HG03045 (cell line): ENCODE data around the gene SMYD5.

Source experiments
- ATAC-seq: cut with Tn5 transposase; IDR thresholded peaks from one replicate; pipeline ENCODE4 v1.9.1; 2021; ENCODE audit warnings: mild to moderate bottlenecking, moderate library complexity; ENCODE audit not compliant: unreplicated experiment

The SMYD5 gene

DNA sequence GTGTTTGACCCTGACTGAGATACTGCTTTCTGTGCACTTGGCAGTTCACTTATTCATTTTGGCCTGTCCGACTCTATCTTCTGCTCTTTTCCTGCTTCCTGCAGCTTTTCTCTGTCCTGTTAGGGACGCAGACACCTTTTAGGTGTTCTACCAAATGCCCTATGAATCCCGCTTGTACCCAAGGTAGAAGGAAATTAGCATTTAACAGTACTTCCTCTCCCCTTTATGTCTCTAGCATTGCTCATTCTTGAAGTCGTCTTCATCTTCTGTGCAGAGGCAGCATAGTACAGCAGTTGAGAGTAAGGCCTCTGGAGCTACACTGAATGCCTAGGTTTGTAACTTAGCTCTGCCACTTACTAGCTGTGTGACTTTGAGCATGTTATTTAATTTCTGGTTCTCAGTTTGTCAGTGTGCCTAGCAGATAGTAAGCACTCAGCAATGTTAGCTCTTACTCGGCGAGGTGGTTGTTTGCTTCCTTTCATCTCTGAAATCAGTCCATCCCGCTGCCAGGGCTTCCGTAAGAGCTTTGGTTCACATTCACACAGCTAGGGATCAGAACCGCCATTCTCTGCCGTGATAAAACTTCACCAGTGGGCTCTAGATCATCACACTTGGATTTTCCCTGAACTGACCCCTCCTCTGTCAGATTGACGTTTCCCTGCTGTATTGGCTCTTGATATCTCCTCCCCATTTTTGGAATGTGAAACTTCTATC, 21.4 kb downstream of the SMYD5 start:
- no peak for ATAC-seq

DNA sequence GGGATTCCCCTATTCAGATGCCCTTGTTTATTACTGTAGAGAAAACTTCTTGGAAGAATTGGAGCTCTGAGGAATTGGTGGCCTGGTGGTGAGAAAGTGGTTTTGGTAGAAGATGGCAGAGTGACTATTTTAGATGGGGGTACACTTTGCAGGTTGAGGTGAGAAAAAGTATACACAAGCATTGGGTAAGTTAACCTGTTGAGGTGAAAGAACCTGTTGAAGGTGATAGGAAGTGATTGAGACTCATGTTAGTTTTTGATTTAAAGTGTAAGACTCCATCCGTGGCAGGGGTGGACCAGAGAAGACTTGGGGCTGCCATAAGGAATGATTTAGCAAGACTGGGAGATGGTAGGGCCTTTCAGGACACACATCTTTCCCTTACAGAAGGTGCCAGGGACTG, 23.1 kb downstream of the SMYD5 start:
- no peak for ATAC-seq

- ATAC-seq: no peak
Measured at GRCh38 chr2:73238149-73238548, 24.1 kb downstream of the SMYD5 start.

DNA sequence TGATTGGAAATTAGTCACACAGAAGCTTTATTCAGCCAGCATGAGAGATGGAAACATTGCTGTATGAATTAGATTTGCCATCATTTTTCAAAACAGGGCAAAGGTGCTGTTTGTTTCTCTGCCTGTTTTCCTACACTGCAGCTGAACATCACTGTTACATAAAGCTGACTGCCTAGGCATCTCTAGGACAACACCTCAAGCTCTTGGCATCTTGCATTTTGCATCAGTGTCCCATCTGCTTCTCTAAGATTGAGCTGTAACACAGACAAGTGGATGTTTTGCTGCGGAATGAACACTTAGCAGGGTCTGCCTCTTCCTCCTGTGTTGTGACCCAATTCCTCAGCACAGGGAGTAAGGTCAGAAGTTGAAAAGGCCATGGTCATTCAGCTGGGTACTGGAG, 24.9 kb downstream of the SMYD5 start:
- no peak for ATAC-seq

GRCh38 chr2:73239776-73240175, 25.7 kb downstream of the SMYD5 start:
- ATAC-seq: no peak

DNA sequence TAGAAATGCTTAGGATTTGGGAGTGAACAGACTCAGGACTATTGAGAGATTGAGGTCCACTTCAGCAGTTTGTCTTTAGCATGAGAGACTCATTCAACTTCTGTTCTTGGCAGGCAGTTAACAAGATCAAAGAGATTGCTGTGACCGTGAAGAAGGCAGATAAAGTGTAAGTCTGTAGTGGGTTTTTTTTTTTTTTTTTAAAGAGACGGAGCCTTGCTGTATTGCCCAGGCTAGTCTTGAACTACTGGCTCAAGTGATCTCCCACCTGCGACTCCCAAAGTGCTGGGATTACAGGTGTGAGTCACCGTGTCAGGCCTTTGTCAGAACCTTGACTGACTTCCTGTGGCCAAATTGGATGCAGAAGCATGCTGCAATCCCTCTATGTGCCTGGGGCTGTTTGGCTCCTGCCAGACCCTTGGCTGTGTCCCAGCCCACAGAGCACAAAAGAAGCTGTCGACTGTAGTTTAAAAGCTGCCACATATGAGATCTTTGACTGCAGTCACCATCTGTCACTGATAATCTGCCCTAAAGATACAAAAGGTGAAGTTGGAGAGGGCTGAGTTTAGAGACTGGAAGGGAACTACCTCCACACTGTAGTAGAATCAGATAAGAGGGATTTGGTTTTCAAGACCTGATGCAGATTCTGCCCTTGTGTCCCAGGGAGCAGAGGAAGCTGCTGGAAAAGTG, 30.0 kb downstream of the SMYD5 start:
- ATAC-seq: no peak

DNA sequence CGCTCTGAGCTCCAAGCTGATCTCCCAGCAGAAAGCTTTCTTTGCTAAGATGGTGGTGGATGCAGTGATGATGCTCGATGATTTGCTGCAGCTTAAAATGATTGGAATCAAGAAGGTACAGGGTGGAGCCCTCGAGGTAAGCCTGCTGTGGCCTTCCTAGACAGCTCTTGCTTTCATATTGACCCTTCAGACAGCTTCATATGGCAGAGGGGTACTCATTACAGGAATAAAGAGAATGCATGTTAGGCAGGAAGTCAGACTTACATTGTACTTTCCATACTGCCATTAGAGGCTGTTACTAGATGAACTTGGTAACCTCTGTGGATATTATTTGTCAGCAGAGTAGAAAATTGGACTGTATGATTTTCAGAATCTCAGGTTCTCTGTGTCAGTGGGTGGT, 30.5 kb downstream of the SMYD5 start:
- ATAC-seq: no peak

- ATAC-seq: no peak
Measured at GRCh38 chr2:73246850-73247249, 32.8 kb downstream of the SMYD5 start.

- ATAC-seq: no peak
Measured at GRCh38 chr2:73249636-73250035, 35.6 kb downstream of the SMYD5 start.

DNA sequence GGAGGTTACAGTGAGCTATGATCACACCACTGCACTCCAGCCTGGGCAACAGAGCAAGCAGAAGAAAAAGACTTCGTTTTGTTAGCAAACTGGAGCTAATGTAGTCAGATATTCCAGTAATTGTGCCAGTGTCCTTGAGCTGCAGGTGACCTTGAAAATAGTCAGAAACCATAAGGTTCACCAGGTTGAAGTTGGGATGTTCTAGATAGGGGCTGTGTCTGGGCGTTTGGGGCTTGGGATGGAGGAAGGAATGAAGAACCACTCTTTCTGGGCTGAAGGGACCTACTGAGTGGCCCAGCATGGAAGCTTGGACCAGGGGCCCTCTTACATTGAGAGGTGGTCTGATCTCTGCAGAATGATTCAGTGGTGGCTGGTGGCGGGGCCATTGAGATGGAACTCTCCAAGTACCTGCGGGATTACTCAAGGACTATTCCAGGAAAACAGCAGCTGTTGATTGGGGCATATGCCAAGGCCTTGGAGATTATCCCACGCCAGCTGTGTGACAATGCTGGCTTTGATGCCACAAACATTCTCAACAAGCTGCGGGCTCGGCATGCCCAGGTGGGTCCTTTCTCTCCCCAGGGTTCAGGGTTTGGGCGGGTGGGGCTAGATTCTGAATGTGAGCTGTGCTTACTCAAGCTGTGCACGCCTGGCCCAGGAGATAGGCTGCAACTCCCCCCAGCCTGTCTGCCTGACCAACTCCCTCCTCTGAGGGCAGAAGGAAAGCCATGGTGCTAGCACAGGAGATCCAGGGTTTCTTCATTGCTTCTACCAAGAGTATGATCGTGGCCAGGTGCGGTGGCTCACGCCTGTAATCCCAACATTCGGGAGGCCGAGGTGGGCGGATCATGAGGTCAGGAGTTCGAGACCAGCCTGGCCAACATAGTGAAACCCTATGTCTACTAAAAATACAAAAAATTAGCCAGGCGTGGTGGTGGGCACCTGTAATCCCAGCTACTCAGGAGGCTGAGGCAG, 37.1 kb downstream of the SMYD5 start:
- no peak for ATAC-seq

GRCh38 chr2:73252238-73253027, 38.4 kb downstream of the SMYD5 start:
- no peak for ATAC-seq

DNA sequence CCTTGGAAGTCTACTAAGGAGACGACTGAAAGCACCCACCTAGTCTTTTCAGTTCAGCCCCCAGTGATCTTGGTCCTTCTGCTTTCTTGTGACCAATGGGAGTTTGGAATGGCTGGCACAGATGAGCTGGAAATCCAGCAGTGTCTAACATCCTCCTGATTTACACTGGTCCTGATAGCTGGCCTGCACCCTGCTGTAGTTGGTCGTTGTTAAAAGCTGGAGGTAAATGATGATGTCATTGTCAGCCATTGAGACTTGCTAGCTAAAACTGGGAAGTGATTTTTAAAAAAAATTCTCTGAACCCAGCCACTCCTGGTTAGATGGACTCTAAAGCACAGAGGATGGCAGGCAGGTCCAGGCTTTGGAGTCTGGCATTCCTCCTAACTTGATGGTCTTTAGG, 39.4 kb downstream of the SMYD5 start:
- no peak for ATAC-seq

- ATAC-seq: no peak
Measured at GRCh38 chr2:73253901-73254300, 39.9 kb downstream of the SMYD5 start.

DNA sequence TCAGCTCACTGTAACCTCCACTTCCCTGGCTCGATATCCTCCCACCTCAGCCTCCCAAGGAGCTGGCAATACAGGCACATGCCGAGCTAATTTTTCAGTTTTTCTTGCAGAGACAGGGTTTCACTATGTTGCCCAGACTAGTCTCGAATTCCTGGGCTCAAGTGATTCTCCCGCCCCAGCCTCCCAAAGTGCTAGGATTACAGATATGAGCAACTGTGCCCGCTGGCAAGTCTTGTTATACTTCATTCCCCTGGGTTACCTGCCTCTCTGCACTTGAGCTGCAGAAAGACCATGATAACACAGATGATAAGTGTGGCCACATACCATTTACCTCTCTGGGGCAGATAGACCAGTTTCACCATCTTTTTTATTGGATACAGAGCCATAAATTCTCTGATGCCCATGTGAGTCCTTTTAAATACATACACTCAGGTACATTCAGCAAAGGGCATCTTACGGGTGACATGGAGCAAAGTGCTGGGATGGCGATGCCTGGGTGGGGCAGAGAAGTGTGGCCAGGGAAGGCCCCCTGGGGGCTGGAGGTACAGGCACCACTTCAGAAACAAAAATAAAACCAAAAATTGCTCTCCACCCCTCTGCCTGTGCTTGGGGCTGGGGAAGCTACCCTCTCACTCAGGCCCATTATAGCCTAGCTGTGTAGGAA, 40.4 kb downstream of the SMYD5 start:
- no peak for ATAC-seq

GRCh38 chr2:73255007-73255644, 41.1 kb downstream of the SMYD5 start:
- ATAC-seq: no peak

DNA sequence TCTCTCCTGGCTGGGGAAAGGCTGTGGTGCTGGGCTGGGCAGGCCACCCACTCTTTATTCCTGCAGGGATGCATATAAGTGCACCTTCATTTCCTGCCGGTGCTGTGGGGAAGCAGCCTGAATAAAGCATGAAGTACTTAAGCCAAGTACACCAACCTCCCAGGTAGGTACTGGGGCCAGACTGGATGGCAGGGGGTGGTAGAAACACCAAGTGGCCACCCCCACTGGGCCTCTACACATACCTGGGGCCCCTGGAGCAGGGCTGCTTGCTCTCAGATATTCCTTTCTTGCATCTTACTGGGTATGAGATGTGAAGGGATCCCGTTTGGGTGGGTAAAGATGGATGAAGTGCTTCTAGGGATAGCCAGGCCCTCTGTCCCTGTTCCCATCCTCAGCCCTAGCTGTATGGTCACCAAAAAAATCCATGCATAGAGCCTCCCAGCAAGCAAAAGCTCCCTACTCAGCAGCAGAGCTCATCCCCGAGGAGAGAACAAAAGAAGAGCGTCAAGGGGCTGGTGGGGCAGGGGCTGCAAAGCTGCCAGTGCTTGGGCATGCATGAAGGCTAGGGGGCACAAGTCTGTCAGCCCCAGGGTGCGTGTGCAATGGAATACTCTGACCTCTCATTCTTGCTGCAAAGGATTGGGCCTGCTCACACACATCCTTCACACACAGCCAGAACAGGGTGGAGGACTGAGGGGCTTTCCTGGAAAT, 42.0 kb downstream of the SMYD5 start:
- no peak for ATAC-seq

DNA sequence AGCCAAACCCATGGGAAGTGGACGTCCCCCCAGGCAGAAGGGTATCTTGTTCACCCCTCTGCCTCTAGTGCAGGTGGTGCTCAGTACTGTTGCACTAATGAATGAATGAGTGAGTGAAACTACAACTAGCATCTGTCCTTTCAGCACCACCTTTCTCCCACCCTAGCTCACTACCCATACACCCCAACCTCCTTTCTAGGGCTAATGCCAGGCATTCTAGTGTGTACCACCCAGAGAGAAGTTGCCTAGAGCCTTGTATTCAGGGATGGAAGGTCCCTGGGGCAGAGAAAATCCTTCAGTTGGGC, 42.5 kb downstream of the SMYD5 start:
- no peak for ATAC-seq

DNA sequence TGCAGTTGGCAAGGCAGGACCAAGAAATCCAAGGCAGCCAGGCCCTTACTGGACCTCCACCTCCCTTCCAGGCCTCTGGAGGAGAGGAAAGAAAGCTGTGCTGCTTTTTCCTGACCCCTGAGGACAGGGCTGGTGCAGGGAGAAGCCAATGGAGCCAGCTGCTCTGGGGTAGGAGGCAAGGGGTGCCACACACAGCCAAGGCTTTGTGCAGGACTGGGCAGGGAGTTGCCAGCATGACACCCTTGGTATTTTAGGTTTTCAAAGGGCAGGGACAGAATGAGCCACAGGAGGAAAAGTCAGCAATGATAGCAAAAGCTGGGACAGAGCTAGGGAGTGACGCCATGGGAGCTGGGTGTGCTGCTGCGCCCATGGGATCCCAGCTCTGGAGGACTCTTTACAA, 43.0 kb downstream of the SMYD5 start:
- no peak for ATAC-seq

DNA sequence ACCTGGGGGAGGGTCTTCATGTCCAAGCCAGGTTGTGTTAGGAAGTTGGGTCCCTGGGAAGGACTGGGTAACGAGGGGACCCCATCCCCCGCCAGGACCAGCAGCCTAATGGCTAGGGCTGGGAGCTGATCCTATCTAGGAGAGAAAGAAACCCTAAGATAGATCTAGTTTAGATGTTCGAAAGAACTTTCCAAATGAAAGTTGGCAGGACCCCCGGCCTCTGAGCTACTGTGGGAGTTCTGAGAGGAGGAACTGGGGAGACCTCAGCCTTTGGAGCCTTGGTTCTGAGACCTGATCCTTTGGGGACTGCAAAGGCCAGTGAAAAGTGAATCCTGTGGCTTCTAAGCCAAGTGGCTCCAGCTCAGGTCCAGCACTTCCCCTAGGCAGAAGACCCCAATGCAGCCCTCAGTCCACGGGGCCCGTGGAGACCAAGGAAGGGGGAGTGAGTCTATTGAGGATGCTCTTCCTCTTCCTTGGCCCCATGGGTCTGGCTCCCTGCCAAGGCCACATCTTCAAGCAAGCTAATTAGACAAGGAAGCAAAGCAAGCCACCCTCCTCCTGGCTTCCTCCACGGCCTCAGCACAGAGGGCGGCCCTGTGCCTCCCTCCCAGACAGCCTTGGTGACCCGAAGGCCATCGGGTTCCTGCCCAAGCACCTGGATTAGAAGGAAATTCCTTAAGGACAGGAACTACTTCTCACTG, 43.5 kb downstream of the SMYD5 start:
- ATAC-seq: no peak
